ENCODE results near the gene HS1BP3.

Gene HS1BP3

DNA sequence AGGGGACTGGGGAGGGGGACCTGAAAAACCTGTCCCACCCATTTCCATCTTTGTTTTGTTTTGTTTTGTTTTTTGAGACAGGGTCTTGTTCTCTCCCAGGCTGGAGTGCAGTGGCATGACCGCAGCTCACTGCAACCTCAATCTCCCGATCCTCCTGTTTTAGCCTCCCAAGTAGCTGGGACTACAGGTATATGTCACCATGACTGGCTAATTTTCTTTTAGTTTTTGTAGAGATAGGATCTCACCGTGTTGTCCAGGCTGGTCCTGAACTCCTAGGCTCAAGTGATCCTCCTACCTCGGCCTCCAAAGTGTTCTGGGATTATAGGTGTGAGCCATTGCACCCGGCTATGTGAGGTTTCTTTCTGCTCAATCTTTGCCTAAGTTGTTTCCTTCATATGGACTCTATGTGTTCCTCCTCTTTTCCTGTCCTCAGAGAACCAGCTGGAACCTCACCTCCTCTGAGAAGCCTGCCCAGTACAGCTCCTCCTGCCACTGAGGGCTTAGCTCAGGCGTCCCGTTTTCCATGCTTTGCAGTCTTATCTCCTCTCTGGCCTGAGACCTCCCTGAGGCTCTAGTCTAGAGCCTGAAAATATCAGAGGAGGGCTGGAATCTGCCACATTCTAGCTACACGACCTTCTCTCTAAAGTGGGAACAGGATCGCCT is 74.8 kb downstream of the HS1BP3 start:
- DNase-seq (ENCODE audit: insufficient read length, low spot score) (no peak), FAIRE-seq (no peak)

DNA sequence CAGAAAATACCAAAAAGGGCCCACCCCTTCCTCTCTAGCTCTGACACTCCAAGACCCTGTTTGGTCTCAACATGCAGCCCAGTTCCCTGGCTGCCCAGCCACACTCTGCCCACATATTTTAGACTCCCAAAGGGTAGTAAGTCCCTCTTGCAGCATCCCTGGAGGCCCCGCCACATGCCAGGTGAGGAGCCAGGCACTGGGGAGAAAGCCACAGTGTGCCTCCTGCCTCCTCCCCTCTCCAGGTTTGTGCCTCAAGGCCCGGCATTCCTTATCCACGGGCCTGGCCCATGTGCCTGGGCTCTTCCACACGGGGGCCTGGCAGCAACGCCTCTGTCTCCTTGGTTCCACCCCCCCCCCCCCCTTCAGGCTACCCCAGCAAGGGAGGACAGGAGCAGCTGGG is 75.5 kb downstream of the HS1BP3 start:
- FAIRE-seq (no peak), DNase-seq (ENCODE audit: insufficient read length, low spot score) (no peak)

DNA sequence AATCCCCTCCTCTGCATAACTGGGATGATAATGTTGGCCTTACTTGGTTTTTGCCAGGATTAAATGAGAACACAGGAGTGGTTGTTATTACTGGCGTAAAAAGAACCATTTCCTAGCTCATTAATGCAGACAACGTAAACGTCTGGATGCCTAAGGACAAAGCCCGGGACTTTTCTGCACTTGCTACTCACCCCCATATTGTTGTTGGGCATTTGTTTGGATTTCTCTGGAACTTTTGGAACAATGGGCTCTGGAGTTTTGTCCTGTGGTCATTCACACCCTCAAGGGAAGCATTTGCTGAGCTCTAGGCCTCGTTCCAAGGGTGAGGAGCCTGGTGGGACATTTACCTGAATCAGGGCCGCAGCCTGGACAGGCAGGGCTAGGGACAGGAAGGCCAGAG is 76.0 kb downstream of the HS1BP3 start:
- DNase-seq (ENCODE audit: insufficient read length, low spot score): no peak

DNA sequence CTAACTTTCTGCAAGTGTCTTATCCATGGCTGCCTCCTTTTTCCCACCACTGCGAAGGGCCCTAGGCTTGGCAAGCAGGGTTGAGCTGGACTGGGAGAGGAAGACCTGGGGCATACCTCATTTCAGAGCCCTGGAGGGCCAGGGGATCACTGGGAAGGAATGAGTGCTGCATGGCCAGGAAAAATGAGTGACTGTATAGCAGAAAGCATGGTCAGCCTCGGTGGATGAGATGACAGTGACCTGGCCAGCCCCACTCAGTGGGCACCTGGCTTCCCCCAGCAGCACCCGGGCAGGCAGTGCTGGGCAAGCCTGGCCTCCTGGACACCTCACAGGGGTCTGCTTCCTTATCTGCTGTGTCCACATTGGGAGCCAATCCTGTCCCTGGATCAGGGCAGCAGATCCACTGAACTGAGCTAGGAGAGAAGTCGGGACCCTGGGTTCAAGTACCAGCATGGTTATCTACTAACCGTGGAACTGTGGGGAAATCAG is 76.4 kb downstream of the HS1BP3 start:
- DNase-seq (ENCODE audit: insufficient read length, low spot score) (no peak), FAIRE-seq (no peak)

More for the DNA sequence above, 76.0 kb downstream of the HS1BP3 start:
- FAIRE-seq: no peak

DNA sequence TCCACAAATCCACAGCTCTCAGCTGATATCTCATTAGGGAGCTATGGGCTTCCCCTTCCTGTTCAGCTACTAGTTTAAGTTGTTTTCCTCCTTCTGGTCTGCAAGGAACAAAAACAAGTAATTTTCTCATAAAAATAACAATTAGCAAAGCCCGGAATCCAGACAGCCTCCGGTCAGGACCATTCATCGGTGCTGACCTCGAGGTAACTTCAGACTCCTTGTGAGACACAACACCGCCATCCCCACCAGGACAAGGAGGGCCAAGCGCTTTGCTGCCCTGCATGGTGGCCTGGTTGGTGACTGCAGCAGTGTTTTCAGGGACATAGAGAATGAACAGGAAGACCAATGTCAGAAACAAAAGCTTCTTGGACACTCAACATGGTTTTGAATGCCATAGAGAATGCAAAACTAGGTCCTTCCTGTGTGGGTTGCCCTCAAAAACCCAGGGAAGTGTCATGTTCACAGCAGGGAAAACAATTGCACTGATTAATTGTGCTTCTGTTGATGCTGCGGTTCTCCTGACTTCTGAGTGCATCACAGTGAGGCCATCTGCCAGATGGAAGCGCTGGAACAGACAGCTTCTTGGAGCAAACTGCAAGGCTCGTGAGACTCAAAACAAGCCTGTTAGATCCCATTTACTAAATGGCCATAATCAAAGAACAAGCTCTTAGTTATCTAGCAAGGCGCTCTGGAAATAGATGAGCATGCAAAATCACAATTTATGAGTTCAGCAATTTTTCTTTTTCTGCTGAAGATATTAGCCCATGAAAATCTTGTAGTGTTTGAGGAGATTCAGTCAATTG is 77.1 kb downstream of the HS1BP3 start:
- DNase-seq (ENCODE audit: insufficient read length, low spot score) (no peak), FAIRE-seq (no peak)

DNA sequence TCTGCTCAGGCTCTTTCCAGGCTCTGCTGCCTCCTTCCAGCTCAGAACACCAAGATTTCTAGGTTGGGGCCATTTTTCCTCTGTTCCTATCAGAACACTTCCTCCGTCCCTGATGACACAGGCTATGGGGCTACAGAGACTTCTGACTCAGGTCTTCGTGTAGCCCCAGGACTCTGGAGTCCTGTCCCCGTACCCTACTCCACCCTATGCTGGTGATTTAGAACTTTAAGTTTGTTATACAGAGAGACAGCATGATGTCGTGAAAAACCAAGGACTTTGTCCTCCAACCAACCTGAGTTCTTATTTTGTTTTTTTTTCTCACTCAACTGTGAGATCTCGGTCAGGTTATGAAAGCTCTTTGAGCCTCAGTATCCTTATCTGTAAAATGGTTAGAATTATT is 78.7 kb downstream of the HS1BP3 start:
- FAIRE-seq: no peak
- no peak for DNase-seq (ENCODE audit: insufficient read length, low spot score)

DNA sequence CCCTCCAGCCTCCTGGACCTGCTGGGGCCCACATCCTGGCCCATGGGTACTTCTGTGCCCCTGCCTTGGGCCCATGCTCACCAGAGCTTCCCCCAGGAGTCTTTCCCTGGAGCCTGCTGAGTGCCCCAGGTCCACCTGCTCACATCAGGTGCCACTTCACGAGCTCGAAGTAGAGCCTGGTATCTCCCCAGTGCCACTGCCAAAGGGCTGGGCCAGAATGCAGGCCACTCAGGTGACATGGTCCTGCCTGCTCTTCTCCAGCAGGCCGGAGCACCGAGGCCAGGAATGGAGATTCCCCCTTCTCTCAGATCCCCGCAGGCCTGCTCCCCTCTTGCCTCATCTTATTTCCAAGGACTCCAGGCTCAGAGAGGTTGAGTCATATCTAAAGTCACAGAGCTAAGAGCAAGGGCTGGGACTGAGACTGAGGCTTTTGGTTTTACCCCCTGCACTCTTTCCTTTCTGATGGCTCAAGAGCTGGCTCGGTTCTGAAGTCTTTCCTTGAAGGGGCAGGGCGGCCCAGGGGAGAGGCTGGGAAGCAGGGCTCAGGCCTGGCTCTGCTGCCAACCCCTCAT is 79.2 kb downstream of the HS1BP3 start:
- peak; percentile 65 for FAIRE-seq
- peak; percentile 26 for DNase-seq (ENCODE audit: insufficient read length, low spot score)

DNA sequence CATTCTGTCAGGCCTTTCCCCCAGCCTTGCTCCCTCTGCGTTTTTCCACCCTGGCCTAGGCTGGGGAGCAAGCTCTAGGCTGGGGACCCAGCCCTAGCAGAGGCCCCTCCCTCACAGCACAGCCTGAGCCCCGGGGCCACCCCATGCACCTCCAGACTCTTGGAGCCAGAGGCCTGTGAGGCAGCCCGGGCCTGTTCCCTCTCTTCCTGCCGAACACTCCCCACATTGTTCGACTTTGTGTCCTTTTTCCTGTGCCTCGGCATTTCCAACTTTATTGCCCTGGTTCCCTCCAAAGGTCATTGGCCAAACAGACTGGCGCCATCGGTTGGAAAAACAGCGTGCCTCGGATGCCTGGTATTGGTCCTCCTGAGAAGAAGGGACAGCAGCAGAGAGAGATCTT is 79.7 kb downstream of the HS1BP3 start:
- DNase-seq (ENCODE audit: insufficient read length, low spot score): no peak
- FAIRE-seq: no peak

DNA sequence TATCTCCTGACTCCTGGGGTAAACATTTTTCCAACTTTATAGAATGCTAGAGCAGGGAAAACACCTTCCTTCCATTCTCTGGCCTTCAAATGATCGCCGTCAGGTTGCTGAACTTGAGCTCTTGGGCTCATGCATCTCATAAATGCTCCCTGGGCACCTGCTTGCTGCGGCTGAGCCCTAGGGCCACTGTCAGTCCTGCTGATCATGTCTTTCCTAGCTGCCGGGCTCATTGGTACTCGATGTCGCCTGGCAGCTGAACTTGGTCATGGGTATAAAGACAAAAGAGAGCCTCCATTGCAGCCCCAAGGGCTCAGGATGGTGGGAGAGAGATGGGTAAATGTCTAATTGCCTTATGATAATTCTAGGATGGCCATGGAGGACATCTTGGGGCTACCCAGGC is 80.6 kb downstream of the HS1BP3 start:
- FAIRE-seq (no peak), DNase-seq (ENCODE audit: insufficient read length, low spot score) (no peak)

DNA sequence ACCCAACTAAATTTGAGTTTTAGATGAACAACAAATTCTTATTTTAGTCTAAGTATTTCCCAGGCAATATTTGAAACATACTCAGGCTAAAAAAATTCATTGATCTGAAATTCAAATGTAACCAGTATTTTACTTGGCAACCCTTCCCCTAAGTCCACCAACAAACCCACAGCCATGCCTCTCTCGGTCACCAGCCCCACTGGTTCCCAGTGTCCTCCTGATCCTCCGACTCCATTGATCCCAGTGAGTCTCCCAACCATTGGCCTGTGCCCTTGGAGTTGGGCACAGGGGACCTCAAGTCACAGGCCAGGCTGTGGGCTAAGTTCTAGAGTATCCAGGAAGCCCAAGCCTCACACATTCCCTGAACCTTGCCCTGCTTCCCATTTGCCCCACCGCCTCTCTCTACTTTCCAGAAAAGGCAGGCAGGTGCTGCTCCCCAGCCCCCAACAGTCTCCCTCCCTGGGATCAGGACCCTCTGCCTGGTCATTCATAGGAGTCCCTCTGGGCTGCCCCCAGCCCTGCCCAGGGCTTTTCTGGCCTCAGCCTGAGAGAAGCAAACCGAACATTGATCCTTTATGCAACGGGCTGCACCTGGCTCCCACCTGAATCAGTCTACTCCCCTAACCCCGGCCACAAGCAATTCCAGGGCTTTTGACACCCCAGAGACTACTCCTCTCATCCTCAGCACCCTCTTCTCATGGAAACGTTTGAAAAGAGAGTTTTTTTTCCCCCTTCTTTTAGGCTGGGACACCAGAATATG is 81.3 kb downstream of the HS1BP3 start:
- no peak for FAIRE-seq
- no peak for DNase-seq (ENCODE audit: insufficient read length, low spot score)

DNA sequence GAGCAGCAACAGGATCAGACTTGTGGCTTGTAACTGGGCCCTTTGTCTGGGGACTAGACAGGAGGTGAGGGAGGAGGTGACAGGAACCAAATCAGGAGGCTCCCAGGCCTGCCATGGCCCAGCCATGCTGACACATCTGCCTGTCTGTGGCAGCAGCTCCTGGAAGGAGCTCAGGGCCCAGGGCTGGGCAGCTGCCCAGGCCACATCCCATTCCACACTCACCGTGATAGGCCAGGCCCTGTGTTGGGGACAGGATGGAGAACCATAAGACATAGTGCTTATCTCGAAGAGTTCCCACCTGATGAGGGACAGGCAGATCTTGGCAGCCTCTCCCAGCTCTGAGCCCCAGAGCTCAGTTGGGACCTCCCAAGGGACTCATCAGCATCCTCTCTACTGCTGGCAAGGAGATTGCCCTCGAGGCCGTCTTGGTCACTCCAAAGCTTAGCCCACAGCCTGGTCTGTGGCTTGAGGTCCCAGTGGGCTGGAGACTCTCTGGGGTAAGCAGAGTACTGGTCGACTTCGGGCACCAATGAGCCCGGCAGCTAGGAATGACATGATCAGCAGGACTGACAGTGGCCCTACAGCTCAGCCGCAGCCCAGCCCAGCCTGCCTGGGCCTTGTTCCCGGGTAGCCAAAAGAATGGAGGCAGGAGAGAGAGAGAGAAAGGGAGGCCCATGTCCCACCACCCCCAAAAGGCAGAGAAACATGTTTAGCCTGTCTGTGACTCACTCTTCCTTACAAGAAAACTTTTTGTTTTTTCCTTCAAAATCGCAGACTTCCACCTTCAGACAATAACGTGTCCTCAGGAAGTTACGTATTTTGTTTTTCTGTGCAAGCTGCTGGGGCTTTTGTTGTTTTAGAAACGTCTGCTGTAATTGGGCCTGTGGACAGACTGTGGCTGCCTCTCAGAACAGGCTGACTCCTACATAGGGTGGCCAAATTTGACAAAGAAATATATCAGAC is 82.1 kb downstream of the HS1BP3 start:
- no peak for DNase-seq (ENCODE audit: insufficient read length, low spot score)
- FAIRE-seq: no peak

DNA sequence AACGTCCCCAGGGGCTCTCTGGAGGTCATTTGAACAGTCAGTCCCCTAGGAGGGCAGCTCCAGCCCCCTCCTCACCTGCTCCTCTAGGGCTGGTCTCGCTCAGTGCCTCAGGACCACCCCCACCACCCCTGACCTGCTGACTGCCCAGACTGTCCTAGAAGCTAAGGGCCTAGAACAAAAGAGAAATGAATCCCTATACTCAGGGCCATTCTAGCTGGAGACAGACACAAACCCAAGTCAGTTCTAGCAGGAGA is 83.0 kb downstream of the HS1BP3 start:
- no peak for FAIRE-seq
- no peak for DNase-seq (ENCODE audit: insufficient read length, low spot score)
